H1 (cell line): ENCODE data around the gene DCAF17. TPM values are rescaled to one million over a fixed set of nuclear protein-coding genes. Genes with fewer than 3 reads are reported as not detected.

ENCODE experiments used
- CTCF ChIA-PET: fragments of 300-600 bp; sonication (Branson Sonifier 250); formaldehyde crosslinking; loops from one replicate; lab custom pipeline; 2021; ENCODE audit not compliant: partially characterized antibody; lab: Charles Lee
- POLR2A ChIA-PET: fragments of 300-600 bp; sonication (Branson Sonifier 250); formaldehyde crosslinking; loops from one replicate; lab custom pipeline; 2021; ENCODE audit warnings: inconsistent platforms; ENCODE audit not compliant: partially characterized antibody; lab: Charles Lee
- DNase-seq, 2 experiments: peaks; one replicate each; pipeline versions ENCODE4 v3.0.0 to v3.0.0-alpha.2; 2010 to 2022; ENCODE audit warnings: low spot score in 2 of 2, low read depth in 1 of 2, mixed read lengths in 1 of 2
- FAIRE-seq: peaks from 2 replicates; lab custom pipeline; 2011; peaks lifted over from hg19 to GRCh38; lab: Jason Lieb, UNC
- H2AFZ ChIP-seq: 2 replicates; pipeline ENCODE4 v1.8.1; 2012; ENCODE audit warnings: low read length, inconsistent platforms
- H2AK5ac ChIP-seq: 2 replicates; pipeline ENCODE4 v1.6.1; 2013; ENCODE audit warnings: low read depth, low read length
- H2BK120ac ChIP-seq: replicated peaks from 2 replicates; pipeline ENCODE3; 2013; ENCODE audit warnings: low read depth, low read length, inconsistent platforms
- H2BK12ac ChIP-seq: 2 replicates; pipeline ENCODE4 v1.6.1; 2013; ENCODE audit warnings: low read depth, low read length
- H2BK15ac ChIP-seq: 2 replicates; pipeline ENCODE4 v1.6.1; 2013; ENCODE audit warnings: low read length
- H2BK20ac ChIP-seq: 2 replicates; pipeline ENCODE4 v1.6.1; 2013; ENCODE audit warnings: low read length
- H2BK5ac ChIP-seq: 2 replicates; pipeline ENCODE4 v1.6.1; 2013; ENCODE audit warnings: low read depth, low read length
- H3K14ac ChIP-seq: 2 replicates; pipeline ENCODE4 v1.6.1; 2013; ENCODE audit warnings: inconsistent platforms; ENCODE audit not compliant: insufficient read length
- H3K18ac ChIP-seq: 2 replicates; pipeline ENCODE4 v1.6.1; 2013; ENCODE audit warnings: low read length; ENCODE audit errors: extremely low read depth
- H3K23ac ChIP-seq: 2 replicates; pipeline ENCODE4 v1.6.1; 2013; ENCODE audit warnings: inconsistent platforms; ENCODE audit not compliant: insufficient read length
- H3K23me2 ChIP-seq: 2 replicates; pipeline ENCODE4 v1.6.1; 2013; ENCODE audit warnings: low read depth, low read length
- H3K27ac ChIP-seq: 2 replicates; pipeline ENCODE4 v1.6.1; 2011; ENCODE audit warnings: low read depth, low read length, inconsistent platforms
- H3K27me3 ChIP-seq, 4 experiments: replicated peaks in 1 of 4; 1 replicate in 1 of 4; 2 replicates in 3 of 4; pipeline versions ENCODE4 v1.6.1 to v1.8.1; 2011 to 2013; ENCODE audit warnings: low read length in 3 of 4, mild to moderate bottlenecking in 3 of 4, inconsistent platforms in 2 of 4, mixed read lengths in 2 of 4, moderate library complexity in 1 of 4; ENCODE audit not compliant: control insufficient read depth in 3 of 4, insufficient read depth in 3 of 4; ENCODE audit errors: extremely low read depth in 1 of 4
- H3K36me3 ChIP-seq, 4 experiments: 2 replicates each; pipeline versions ENCODE4 v1.6.1 to v1.8.1; 2011 to 2013; ENCODE audit warnings: mild to moderate bottlenecking in 4 of 4, low read length in 3 of 4, moderate library complexity in 2 of 4, control low read depth in 1 of 4, inconsistent platforms in 1 of 4; ENCODE audit not compliant: insufficient read depth in 4 of 4, control insufficient read depth in 2 of 4
- H3K4ac ChIP-seq: replicated peaks from 2 replicates; pipeline ENCODE3; 2013; ENCODE audit warnings: low read length, low read depth, mixed read lengths, inconsistent platforms; ENCODE audit not compliant: insufficient read length
- H3K4me1 ChIP-seq, 4 experiments: replicated peaks in 1 of 4; 1 replicate in 1 of 4; 2 replicates in 3 of 4; pipeline versions ENCODE4 v1.6.1 to v1.8.1; 2011 to 2013; ENCODE audit warnings: low read length in 3 of 4, inconsistent platforms in 2 of 4, mixed read lengths in 1 of 4; ENCODE audit not compliant: insufficient read depth in 4 of 4, control insufficient read depth in 3 of 4
- H3K4me2 ChIP-seq, 2 experiments: 2 replicates each; pipeline versions ENCODE4 v1.6.1 to v1.8.1; 2011 to 2013; ENCODE audit warnings: low read depth in 2 of 2, low read length in 2 of 2, control low read depth in 1 of 2, inconsistent platforms in 1 of 2, mild to moderate bottlenecking in 1 of 2; ENCODE audit not compliant: insufficient read depth in 1 of 2
- H3K4me3 ChIP-seq, 4 experiments: fragments of 200-600, 300-600 bp in 1 of 4; sonication (generic), shearing (Covaris generic), sonication (Bioruptor Twin) in 1 of 4; 2 replicates each; pipeline versions ENCODE4 v1.5.1 to v1.8.1; 2011 to 2016; ENCODE audit warnings: low read length in 4 of 4, low read depth in 3 of 4, control low read depth in 2 of 4, inconsistent platforms in 2 of 4, mild to moderate bottlenecking in 2 of 4, mixed read lengths in 1 of 4, moderate library complexity in 1 of 4; ENCODE audit not compliant: insufficient read depth in 2 of 4; ENCODE audit errors: extremely low read depth in 1 of 4
- H3K56ac ChIP-seq: replicated peaks from 2 replicates; pipeline ENCODE3; 2013; ENCODE audit warnings: low read depth, mild to moderate bottlenecking, mixed read lengths, low read length, inconsistent platforms; ENCODE audit not compliant: insufficient read length
- H3K79me1 ChIP-seq: 2 replicates; pipeline ENCODE4 v1.6.1; 2013; ENCODE audit warnings: low read depth, low read length, control low read depth
- H3K79me2 ChIP-seq, 2 experiments: 2 replicates each; pipeline versions ENCODE4 v1.6.1 to v1.8.1; 2012 to 2013; ENCODE audit warnings: low read length in 2 of 2, mild to moderate bottlenecking in 2 of 2, inconsistent platforms in 1 of 2; ENCODE audit not compliant: insufficient read depth in 2 of 2, control insufficient read depth in 1 of 2
- H3K9ac ChIP-seq, 4 experiments: replicated peaks in 1 of 4; 1 replicate in 1 of 4; 2 replicates in 3 of 4; pipeline versions ENCODE4 v1.6.1 to v1.8.1; 2011 to 2013; ENCODE audit warnings: low read depth in 3 of 4, low read length in 3 of 4, control low read depth in 2 of 4, mild to moderate bottlenecking in 2 of 4, moderate library complexity in 2 of 4, inconsistent platforms in 1 of 4; ENCODE audit errors: extremely low read depth in 1 of 4
- H3K9me3 ChIP-seq, 2 experiments: 2 replicates each; pipeline versions ENCODE4 v1.6.1 to v1.8.1; 2012 to 2013; ENCODE audit warnings: mild to moderate bottlenecking in 2 of 2, moderate library complexity in 2 of 2, control low read depth in 1 of 2, inconsistent platforms in 1 of 2, low read depth in 1 of 2, low read length in 1 of 2, mixed read lengths in 1 of 2; ENCODE audit not compliant: insufficient read depth in 2 of 2
- H4K20me1 ChIP-seq, 2 experiments: replicated peaks in 1 of 2; 2 replicates each; pipeline versions ENCODE3 to v1.8.1; 2011 to 2013; ENCODE audit warnings: inconsistent platforms in 2 of 2, low read length in 2 of 2, mild to moderate bottlenecking in 1 of 2; ENCODE audit not compliant: insufficient read depth in 2 of 2, control insufficient read depth in 1 of 2
- H4K5ac ChIP-seq: 2 replicates; pipeline ENCODE4 v1.6.1; 2013; ENCODE audit warnings: low read length, low read depth, mixed read lengths, inconsistent platforms; ENCODE audit not compliant: insufficient read length
- H4K8ac ChIP-seq: 2 replicates; pipeline ENCODE4 v1.8.0; 2013; ENCODE audit warnings: mild to moderate bottlenecking, moderate library complexity, low read length, inconsistent platforms; ENCODE audit not compliant: insufficient read depth; ENCODE audit errors: extremely low read depth
- H4K91ac ChIP-seq: replicated peaks from 2 replicates; pipeline ENCODE3; 2013; ENCODE audit warnings: low read length, mixed read lengths, inconsistent platforms; ENCODE audit not compliant: insufficient read length
- ASH2L ChIP-seq: fragments of 200-600, 300-600 bp; sonication (generic); IDR thresholded peaks from one replicate; pipeline ENCODE4 v1.7.1; 2017; ENCODE audit warnings: low read length
- FOSL1 ChIP-seq: IDR thresholded peaks from 2 replicates; pipeline ENCODE4 v1.6.1; 2011; ENCODE audit warnings: mild to moderate bottlenecking, low read depth, low read length, moderate library complexity; ENCODE audit not compliant: insufficient read depth
- KDM4A ChIP-seq: IDR thresholded peaks from one replicate; pipeline ENCODE4 v1.7.1; 2012; ENCODE audit warnings: low read depth, mild to moderate bottlenecking, moderate library complexity, low read length, inconsistent platforms; ENCODE audit not compliant: severe bottlenecking
- MAFK ChIP-seq: IDR thresholded peaks from 2 replicates; pipeline ENCODE4 v1.6.1; 2012; ENCODE audit warnings: low read depth, mild to moderate bottlenecking, improper control_type of control experiment, low read length
- NANOG ChIP-seq: IDR thresholded peaks from 2 replicates; pipeline ENCODE4 v1.6.1; 2011; ENCODE audit warnings: low read length, low read depth, mild to moderate bottlenecking, inconsistent platforms; ENCODE audit not compliant: insufficient read depth, poor library complexity, severe bottlenecking
- SIX5 ChIP-seq: IDR thresholded peaks from 2 replicates; pipeline ENCODE4 v1.6.1; 2011; ENCODE audit warnings: mild to moderate bottlenecking, low read depth, low read length
- SP2 ChIP-seq: IDR thresholded peaks from 2 replicates; pipeline ENCODE4 v1.6.1; 2012; ENCODE audit warnings: mild to moderate bottlenecking, low read length, inconsistent platforms
- TAF7 ChIP-seq: optimal IDR thresholded peaks from 2 replicates; pipeline ENCODE3; 2011; ENCODE audit warnings: low read depth, mild to moderate bottlenecking, inconsistent platforms, low read length, moderate library complexity, borderline replicate concordance
- YY1 ChIP-seq: IDR thresholded peaks from 2 replicates; pipeline ENCODE4 v1.6.1; 2011; ENCODE audit warnings: low read depth, mild to moderate bottlenecking, low read length
- WGBS, 2 experiments: shearing (Covaris generic) in 1 of 2; methylation state at CpG; one replicate each; pipeline versions ENCODE4 v1.1.6 to v1.1.7; 2013 to 2015; ENCODE audit warnings: low lambda C conversion rate in 2 of 2, mixed read lengths in 2 of 2, inconsistent platforms in 1 of 2, low coverage in 1 of 2, missing lambda C conversion rate in 1 of 2; ENCODE audit not compliant: insufficient replicate concordance in 2 of 2, insufficient coverage in 1 of 2, insufficient read length in 1 of 2; ENCODE audit errors: extremely low coverage in 1 of 2, missing lambda C conversion rate in 1 of 2; 5-methylcytosine and 5-hydroxymethylcytosine counted together
- polyA plus RNA-seq, 7 experiments: library from polyadenylated mRNA; depleted of rRNA in 3 of 7; stranded (reverse) in 5 of 7; unstranded in 2 of 7; fragments of >200 nt in 5 of 7; fragments of 200-250 nt in 2 of 7; gene quantifications; 1 replicate in 5 of 7; 2 replicates in 1 of 7; 4 replicates in 1 of 7; pipeline versions ENCODE4 v1.2.1 to v1.2.3, GENCODE V29; 2011 to 2013; ENCODE audit warnings: missing spikeins in 2 of 7, mixed read lengths in 2 of 7
- total RNA-seq: library from RNA; stranded (reverse); fragmentation: NEBNext Ultra II Directional; extraction: Animal tissue kit (Norgen Biotek cat#: 25700); gene quantifications from 2 replicates; pipeline ENCODE4 v1.2.1, GENCODE V29; 2021
- TF ChIP-seq, protein P1 (sequence below): IDR thresholded peaks from 2 replicates; pipeline ENCODE4 v1.6.1; 2011; ENCODE audit warnings: low read length, improper control_type of control experiment

Gene DCAF17
- total and polyA plus RNA-seq, 2 of the 8 experiments (the other 6 are each of a cell fraction or from before 2014, with no cell fraction given), result 10.7 to 30.0 TPM

DNA sequence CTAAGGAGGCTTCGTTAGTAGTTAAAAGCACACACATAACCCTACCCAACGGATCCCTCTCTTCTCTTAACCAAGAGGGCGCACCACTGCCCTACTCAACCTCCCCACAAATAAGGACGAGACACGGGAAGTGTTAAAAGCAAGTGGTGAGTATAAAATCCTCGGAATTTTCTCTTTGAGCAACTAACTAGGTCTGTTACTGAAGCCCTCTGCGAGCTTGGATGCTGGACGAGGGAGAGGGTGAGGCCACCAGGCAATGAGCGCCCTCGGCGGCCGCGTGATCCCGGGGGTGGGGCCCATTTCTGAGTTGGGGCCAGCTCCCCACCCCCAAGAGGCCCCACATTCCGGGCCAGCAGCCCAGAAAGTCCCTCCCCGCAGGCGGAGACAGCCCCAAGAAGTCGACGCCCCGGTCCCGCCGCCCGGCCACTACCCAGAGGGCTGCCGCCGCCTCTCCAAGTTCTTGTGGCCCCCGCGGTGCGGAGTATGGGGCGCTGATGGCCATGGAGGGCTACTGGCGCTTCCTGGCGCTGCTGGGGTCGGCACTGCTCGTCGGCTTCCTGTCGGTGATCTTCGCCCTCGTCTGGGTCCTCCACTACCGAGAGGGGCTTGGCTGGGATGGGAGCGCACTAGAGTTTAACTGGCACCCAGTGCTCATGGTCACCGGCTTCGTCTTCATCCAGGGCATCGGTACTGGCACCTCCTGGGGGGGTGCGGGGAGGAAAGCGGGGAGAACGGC lies 88.2 kb downstream of the DCAF17 start, which contains the start of gene CYBRD1:
CYBRD1 (plus strand) TSS at position 423 of the 736 bp plus-strand sequence; CDS start at position 495, 72 bp downstream.
- Histone ChIP-seq H4K5ac (peak within 1 kb of the TSS; percentile 87), H3K23ac (no peak within 1 kb of the TSS), H3K4me3 (peak within 1 kb of the TSS; percentile 73 to 96 (median 84)), H3K36me3 (no peaks in the 10 kb centered on the region), H3K79me2 (peaks cover 0 to 25% of the 10 kb centered on the region in 2 experiments; a peak in 3 of 4 replicates), H3K27me3 (no peaks in the 10 kb centered on the region), H3K27ac (peak within 1 kb of the TSS; percentile 65), H3K79me1 (no peaks in the 10 kb centered on the region), H4K8ac (peak within 1 kb of the TSS; percentile 90; the same call in 1 of the 2 replicates), H2AFZ (peak within 1 kb of the TSS; percentile 81), H3K56ac (peak within 1 kb of the TSS; percentile 48), H3K9ac (peak within 1 kb of the TSS; percentile 78 to 82 (median 82)), H4K91ac (peak within 1 kb of the TSS; percentile 88), H2BK120ac (peak within 1 kb of the TSS; percentile 65), H3K4ac (peak within 1 kb of the TSS; percentile 71), H3K23me2 (peaks cover 16% of the 10 kb centered on the region), H3K14ac (no peak within 1 kb of the TSS), H3K4me1 (peaks cover 7 to 21% (median 12%) of the 10 kb centered on the region in 4 experiments; a peak in 5 of 7 replicates), H3K4me2 (peak within 1 kb of the TSS; percentile 89 to 99), H2BK15ac (peak within 1 kb of the TSS; percentile 53; the same call in 1 of the 2 replicates), H2AK5ac (no peak within 1 kb of the TSS), H2BK20ac (0 out of 2 replicates have a peak within 1 kb of the TSS, but pooled peaks have one; percentile 48), H4K20me1 (peaks cover 0 to 2% of the 10 kb centered on the region in 2 experiments), H2BK5ac (peak within 1 kb of the TSS; percentile 88; the same call in 1 of the 2 replicates), H3K9me3 (no peaks in the 10 kb centered on the region), H2BK12ac (peak within 1 kb of the TSS; percentile 96), H3K18ac (peak within 1 kb of the TSS; percentile 96)
- CTCF ChIA-PET, result interaction anchor here (1.1 to 3.0 kb wide), 6 partner anchors 8 to 566 kb away, joined by 3 to 20 read pairs (median 5); no protein-coding TSS in a partner anchor
- WGBS, 2 experiments, result 2% methylated on average over 39 of the region's 45 CpGs; no CpG with 5 or more reads in 1 of the 2 experiments
- DNase-seq, result peak in 1 of 2 experiments; percentile 80
- no peak for FAIRE-seq
- POLR2A ChIA-PET, result interaction anchor here (0.8 to 4.5 kb wide), 17 partner anchors 8 to 592 kb away, joined by 3 to 32 read pairs (median 4); partner anchors contain the start of genes DCAF17 and METTL8
- TF ChIP-seq FOSL1 (no peak), KDM4A (peak; percentile 65), MAFK (no peak), YY1 (0 out of 2 replicates have a peak, but pooled peaks have one; percentile 1), TAF7 (no peak), NANOG (no peak), ASH2L (no peak), SIX5 (no peak), SP2 (no peak)
- TF ChIP-seq, protein P1, sequence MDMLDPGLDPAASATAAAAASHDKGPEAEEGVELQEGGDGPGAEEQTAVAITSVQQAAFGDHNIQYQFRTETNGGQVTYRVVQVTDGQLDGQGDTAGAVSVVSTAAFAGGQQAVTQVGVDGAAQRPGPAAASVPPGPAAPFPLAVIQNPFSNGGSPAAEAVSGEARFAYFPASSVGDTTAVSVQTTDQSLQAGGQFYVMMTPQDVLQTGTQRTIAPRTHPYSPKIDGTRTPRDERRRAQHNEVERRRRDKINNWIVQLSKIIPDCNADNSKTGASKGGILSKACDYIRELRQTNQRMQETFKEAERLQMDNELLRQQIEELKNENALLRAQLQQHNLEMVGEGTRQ, result no peak
